Measurements from ENCODE around the gene C18orf32. TPM values are rescaled to one million over a fixed set of nuclear protein-coding genes. Genes with fewer than 3 reads are reported as not detected.
"Not testable (repeated sequence)": the region's sequence is repeated elsewhere in the genome, so short reads cannot be mapped to it uniquely, and the experiment has no call there.

C18orf32 gene
- total and polyA plus RNA-seq, 2 experiments from 2014 or later: 77.9 to 105 TPM

GRCh38 chr18:49514577-49514976 lies 27.5 kb upstream of the C18orf32 start:
- Histone ChIP-seq H2AFZ (no peak overlapping the region), H3K9me2 (replicated peaks; ENCODE audit: insufficient read depth) (no peaks in the 10 kb centered on the region), H3K36me3 (replicated peaks; ENCODE audit: insufficient read depth, low read depth) (no peaks in the 10 kb centered on the region), H3K4me1 (ENCODE audit: insufficient read depth) (no peaks in the 10 kb centered on the region), H3K27ac (peak overlapping the region; percentile 42), H3K4me3 (no peak overlapping the region), H3K79me2 (no peaks in the 10 kb centered on the region), H3K27me3 (no peaks in the 10 kb centered on the region), H4K20me1 (ENCODE audit: insufficient read depth, poor library complexity, severe bottlenecking) (no peaks in the 10 kb centered on the region), H3K9me3 (ENCODE audit: low read depth) (no peaks in the 10 kb centered on the region), H3K4me2 (peak overlapping the region; percentile 36)
- 43% methylated on average over 9 of the region's 9 CpGs for WGBS (ENCODE audit: low lambda C conversion rate, missing lambda C conversion rate)
- TF ChIP-seq EZH2 (IDR thresholded peaks at IDR 0.05; ENCODE audit: borderline replicate concordance): no peak
- no peak for TF ChIP-seq EZH2phosphoT487 (IDR thresholded peaks at IDR 0.05; ENCODE audit: low read depth, severe bottlenecking, unreplicated experiment)
- no peak for TF ChIP-seq CTCF (IDR thresholded peaks at IDR 0.05; ENCODE audit: poor library complexity)
- peak; percentile 77 for DNase-seq (ENCODE audit: low spot score)

- H4K20me1 ChIP-seq (ENCODE audit: insufficient read depth, poor library complexity, severe bottlenecking); H3K36me3 ChIP-seq (replicated peaks; ENCODE audit: insufficient read depth, low read depth); H3K79me2 ChIP-seq; H3K27me3 ChIP-seq; H3K27ac ChIP-seq; H3K9me2 ChIP-seq (replicated peaks; ENCODE audit: insufficient read depth); H3K4me1 ChIP-seq (ENCODE audit: insufficient read depth); H3K9me3 ChIP-seq (ENCODE audit: low read depth); H3K4me3 ChIP-seq; H2AFZ ChIP-seq; H3K4me2 ChIP-seq; DNase-seq (ENCODE audit: low spot score): not testable (repeated sequence)
- 96% methylated on average over 8 of the region's 8 CpGs for WGBS (ENCODE audit: low lambda C conversion rate, missing lambda C conversion rate)
Measured at GRCh38 chr18:49512876-49513275, 25.8 kb upstream of the C18orf32 start.

- H3K27ac ChIP-seq: no peak overlapping the region
- TF ChIP-seq EZH2 (IDR thresholded peaks at IDR 0.05; ENCODE audit: borderline replicate concordance) (no peak), CTCF (IDR thresholded peaks at IDR 0.05; ENCODE audit: poor library complexity) (peak; percentile 95)
- no peaks in the 10 kb centered on the region for H3K4me1 ChIP-seq (ENCODE audit: insufficient read depth)
- peak; percentile 72 for DNase-seq (ENCODE audit: low spot score)
- no peak overlapping the region for H3K4me2 ChIP-seq
- no peaks in the 10 kb centered on the region for H3K36me3 ChIP-seq (replicated peaks; ENCODE audit: insufficient read depth, low read depth)
- H3K79me2 ChIP-seq: no peaks in the 10 kb centered on the region
- no peaks in the 10 kb centered on the region for H4K20me1 ChIP-seq (ENCODE audit: insufficient read depth, poor library complexity, severe bottlenecking)
- no peak overlapping the region for H2AFZ ChIP-seq
- 46% methylated on average over 12 of the region's 12 CpGs for WGBS (ENCODE audit: low lambda C conversion rate, missing lambda C conversion rate)
- H3K9me3 ChIP-seq (ENCODE audit: low read depth): no peaks in the 10 kb centered on the region
- H3K4me3 ChIP-seq: no peak overlapping the region
- H3K27me3 ChIP-seq: no peaks in the 10 kb centered on the region
- no peaks in the 10 kb centered on the region for H3K9me2 ChIP-seq (replicated peaks; ENCODE audit: insufficient read depth)
Measured at GRCh38 chr18:49510393-49511115, 23.5 kb upstream of the C18orf32 start.

GRCh38 chr18:49506438-49506837 lies 19.4 kb upstream of the C18orf32 start:
- not testable (repeated sequence) for H3K27ac ChIP-seq; H3K36me3 ChIP-seq (replicated peaks; ENCODE audit: insufficient read depth, low read depth); H3K4me1 ChIP-seq (ENCODE audit: insufficient read depth); H3K27me3 ChIP-seq; H3K9me3 ChIP-seq (ENCODE audit: low read depth); H4K20me1 ChIP-seq (ENCODE audit: insufficient read depth, poor library complexity, severe bottlenecking); H3K9me2 ChIP-seq (replicated peaks; ENCODE audit: insufficient read depth); H3K79me2 ChIP-seq; H3K4me3 ChIP-seq; H3K4me2 ChIP-seq; DNase-seq (ENCODE audit: low spot score); H2AFZ ChIP-seq
- 89% methylated on average over 5 of the region's 5 CpGs for WGBS (ENCODE audit: low lambda C conversion rate, missing lambda C conversion rate)
